ENCODE measurements around the gene NFAT5.

NFAT5 gene

GRCh38 chr16:69595127-69596036 is 29.6 kb downstream of the NFAT5 start:
- no peak for TF ChIP-seq CTCF (IDR thresholded peaks at IDR 0.05; ENCODE audit: low read depth, low read length, missing control alignments)

GRCh38 chr16:69596801-69597200 is 31.0 kb downstream of the NFAT5 start:
- no peak for DNase-seq (ENCODE audit: extremely low read depth, low read depth)
- no peak overlapping the region for H3K4me3 ChIP-seq (replicated peaks; ENCODE audit: low read depth, low read length)
- no peak for TF ChIP-seq CTCF (IDR thresholded peaks at IDR 0.05; ENCODE audit: low read depth, low read length, missing control alignments)

More at GRCh38 chr16:69595127-69596036, 29.6 kb downstream of the NFAT5 start:
- DNase-seq (ENCODE audit: extremely low read depth, low read depth): no peak
- no peak overlapping the region for H3K4me3 ChIP-seq (replicated peaks; ENCODE audit: low read depth, low read length)

GRCh38 chr16:69598045-69598444 is 32.3 kb downstream of the NFAT5 start:
- TF ChIP-seq CTCF (IDR thresholded peaks at IDR 0.05; ENCODE audit: low read depth, low read length, missing control alignments): no peak
- no peak overlapping the region for H3K4me3 ChIP-seq (replicated peaks; ENCODE audit: low read depth, low read length)
- no peak for DNase-seq (ENCODE audit: extremely low read depth, low read depth)

- H3K4me3 ChIP-seq (replicated peaks; ENCODE audit: low read depth, low read length): no peak overlapping the region
- TF ChIP-seq CTCF (IDR thresholded peaks at IDR 0.05; ENCODE audit: low read depth, low read length, missing control alignments): no peak
- no peak for DNase-seq (ENCODE audit: extremely low read depth, low read depth)
Observed at GRCh38 chr16:69599731-69600130, 34.0 kb downstream of the NFAT5 start.

GRCh38 chr16:69600202-69600601 is 34.4 kb downstream of the NFAT5 start:
- no peak overlapping the region for H3K4me3 ChIP-seq (replicated peaks; ENCODE audit: low read depth, low read length)
- no peak for TF ChIP-seq CTCF (IDR thresholded peaks at IDR 0.05; ENCODE audit: low read depth, low read length, missing control alignments)
- no peak for DNase-seq (ENCODE audit: extremely low read depth, low read depth)

- no peak for DNase-seq (ENCODE audit: extremely low read depth, low read depth)
- H3K4me3 ChIP-seq (replicated peaks; ENCODE audit: low read depth, low read length): no peak overlapping the region
- TF ChIP-seq CTCF (IDR thresholded peaks at IDR 0.05; ENCODE audit: low read depth, low read length, missing control alignments): no peak
Observed at GRCh38 chr16:69601250-69601649, 35.5 kb downstream of the NFAT5 start.
